NCI-H1694 treated with DMSO at 0.1 percent for 48 hours (cell line): ENCODE results near the gene MPC2.
"Not testable (repeated sequence)": the region's sequence is repeated elsewhere in the genome, so short reads cannot be mapped to it uniquely, and the experiment has no call there.

Source experiments
- DNase-seq: peaks from one replicate; lab custom pipeline; 2025; lab: John Stamatoyannopoulos, UW

Gene MPC2

DNA sequence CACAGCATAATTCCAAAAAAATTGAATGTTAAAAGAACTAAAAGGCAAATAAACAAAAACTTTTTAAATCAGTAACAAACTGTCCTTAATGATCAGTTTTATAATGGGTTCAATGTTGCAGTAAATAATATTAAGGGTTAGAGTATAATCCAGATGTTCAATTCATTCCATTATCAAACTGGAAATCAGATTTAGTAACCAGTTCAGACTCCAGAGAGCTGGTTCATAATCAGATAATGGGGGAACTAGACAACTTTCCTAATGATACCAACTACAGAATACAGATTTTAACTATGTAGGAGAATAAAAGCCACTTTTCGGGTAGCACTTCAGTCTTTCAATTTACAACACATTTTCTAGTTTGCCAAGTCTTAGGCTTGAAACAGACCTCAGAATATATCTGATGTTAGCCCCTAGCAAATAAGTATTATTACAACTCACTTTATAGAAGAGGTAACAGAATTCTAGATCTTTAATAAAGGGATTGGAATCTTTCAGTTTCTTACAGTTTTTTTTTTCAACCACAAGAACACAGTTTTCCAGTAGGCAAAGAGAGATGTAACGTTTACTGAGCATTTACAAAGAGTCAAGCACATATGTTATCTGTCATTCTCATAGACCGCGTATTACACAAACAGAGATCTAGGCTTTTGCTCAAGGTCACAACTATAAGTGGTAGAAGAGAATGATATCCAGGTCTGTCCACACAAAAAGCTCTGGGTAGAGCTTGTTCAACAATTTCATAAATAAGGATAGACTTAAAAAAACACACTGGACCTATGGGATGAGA is 2.3 kb downstream of the MPC2 start:
- DNase-seq: peak; percentile 13

DNA sequence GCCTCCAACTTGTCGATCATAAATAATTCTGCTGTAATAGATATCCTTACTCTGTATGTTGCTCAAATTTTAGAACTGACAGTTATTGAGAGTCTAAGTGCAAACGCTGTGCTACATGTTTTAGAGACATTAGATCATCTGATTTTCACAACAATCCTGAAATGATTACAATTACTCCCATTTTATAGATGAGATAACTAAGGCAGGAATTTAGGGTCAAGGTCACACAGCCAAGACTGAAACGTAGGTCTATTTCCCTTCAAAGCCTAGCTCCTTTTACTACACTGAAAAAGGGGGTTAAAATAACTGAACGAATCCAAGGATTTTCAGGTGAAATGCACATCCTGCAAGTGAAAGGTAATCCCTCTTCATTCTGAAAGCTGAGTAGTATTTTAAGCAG is 3.1 kb downstream of the MPC2 start:
- DNase-seq: no peak

DNA sequence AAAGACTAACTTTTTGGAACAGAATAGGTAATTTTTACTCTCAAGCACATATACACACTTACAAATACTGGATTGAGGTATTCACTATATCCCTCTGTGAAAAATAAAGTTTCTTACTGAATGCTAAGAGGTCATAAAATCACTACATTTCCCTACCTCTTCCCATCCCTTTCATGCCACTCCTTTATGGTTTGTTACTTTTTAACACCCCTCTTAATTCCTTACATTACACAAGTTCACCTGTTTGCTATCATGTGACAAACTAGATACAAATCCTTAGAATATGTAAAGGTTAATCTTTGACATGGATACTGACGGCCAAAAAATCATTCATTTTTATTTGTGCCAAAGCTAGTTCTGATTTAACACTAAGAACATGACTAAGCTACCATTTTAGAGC is 7.1 kb downstream of the MPC2 start:
- no peak for DNase-seq

DNA sequence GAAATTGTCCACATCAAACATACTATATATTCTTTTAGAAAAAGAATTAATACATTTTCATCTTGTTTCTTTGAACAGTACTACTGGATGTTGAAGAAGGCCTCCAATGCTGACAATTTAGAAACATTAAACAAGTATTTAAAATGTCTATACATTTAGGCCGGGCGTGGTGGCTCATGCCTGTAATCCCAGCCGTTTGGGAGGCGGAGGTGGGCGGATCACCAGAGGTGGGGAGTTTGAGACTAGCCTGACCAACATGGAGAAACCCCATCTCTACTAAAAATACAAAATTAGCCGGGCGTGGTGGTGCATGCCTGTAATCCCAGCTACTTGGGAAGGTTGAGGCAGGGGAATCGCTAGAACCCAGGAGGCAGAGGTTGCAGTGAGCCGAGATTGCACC is 8.0 kb downstream of the MPC2 start:
- DNase-seq: not testable (repeated sequence)

DNA sequence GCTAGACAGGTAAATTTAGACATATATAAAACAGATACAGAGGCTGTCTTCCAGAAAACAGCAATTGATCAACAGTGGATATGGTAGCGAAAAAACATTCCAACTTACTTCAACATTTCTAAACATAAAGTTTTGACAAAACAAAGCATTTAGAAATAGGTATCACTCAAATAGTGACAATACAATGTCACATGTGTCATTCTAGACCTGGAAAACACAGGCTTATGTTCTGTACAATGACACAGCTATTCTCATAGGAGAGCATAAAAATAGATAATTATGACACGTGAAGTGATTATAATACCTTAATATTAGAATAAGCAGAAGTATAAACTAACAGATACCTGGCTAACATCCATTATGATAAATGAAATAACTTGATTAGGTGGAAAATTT is 8.4 kb downstream of the MPC2 start:
- DNase-seq: no peak

DNA sequence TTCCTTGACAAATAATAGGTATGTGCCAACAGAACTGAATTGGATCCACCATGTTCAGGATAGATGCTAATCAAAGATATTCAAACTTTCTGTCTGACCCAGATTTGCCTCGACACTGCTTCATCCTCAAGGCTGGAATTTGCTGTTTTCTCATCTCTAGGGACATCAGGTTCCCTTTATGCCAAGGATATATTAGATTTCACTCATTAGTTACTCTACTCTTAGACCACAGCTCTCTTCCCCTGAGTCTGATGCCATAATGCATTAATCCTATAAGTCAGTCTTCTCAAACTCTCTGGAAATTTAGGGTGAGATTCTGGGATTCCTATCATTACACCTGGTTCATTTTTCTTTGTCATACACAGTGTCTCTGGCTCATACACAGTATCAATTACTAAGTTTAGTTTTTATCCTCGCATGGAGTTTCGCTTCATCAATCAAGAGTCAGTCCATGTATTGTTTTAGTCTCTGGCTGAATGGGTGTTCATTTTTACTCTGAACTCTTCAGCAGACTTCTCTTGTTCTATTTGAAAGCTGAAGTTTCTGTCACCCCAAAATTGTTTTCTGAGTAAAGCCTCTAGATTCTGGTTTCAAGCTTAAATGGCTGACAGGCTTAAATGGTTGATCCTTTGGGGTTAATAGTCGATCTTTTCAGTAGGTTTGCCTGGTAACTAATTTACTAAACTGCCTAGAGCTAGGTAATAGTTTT is 9.7 kb downstream of the MPC2 start:
- no peak for DNase-seq

DNA sequence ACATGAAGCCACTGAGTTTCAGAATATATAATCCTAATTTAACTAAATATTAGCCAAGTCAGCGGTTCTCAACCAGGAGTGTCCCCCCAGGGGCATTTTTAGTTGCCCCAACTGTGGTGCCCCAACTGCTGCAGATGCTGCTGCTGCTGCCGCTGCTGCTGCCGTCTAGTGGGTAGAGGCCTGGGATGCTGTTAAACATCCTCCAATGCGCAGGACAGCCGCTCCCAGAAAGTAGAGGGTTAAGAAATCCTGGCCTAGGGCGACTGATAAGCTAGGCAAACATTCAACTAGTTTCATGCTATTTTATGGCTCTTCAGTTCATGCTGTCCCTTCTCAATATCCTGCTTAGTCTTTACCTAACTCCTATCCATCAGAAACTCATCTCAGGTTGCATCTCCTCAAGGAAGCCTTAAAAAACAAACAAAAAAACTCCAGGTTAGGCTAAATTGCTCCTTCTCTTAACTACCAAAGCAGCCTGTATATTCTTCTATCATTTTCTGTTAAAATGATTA is 10.3 kb downstream of the MPC2 start:
- no peak for DNase-seq

DNA sequence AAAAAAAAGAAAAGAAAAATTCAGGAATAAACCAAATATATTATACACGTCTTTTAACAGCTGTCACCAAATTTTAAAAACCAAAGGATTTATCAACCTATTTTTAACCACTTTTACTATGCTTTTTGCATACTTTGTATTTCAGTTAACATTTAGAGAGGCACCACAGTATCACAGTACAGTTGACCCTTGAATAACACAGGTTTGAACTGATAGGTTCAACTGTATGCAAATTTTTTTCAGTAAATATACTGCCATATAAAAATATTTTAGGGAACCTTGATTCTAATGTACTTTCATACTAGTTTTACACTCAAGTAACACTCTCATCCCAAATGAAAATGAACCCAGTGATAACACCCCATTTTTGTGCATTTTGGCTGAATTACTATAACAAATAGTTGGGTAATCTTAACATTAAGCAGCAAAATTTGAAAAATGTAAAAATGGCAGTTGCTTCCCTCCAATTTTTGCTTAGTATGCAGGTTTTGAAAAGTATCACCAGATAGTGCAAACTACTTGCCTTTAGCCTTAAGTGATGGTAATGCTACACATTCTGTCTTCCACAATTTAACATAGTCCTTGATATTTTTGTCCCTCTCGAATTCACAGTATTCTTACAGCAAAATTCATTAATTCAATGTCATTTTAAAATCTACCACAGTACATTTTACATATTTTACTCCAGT is 12.2 kb downstream of the MPC2 start:
- no peak for DNase-seq

DNA sequence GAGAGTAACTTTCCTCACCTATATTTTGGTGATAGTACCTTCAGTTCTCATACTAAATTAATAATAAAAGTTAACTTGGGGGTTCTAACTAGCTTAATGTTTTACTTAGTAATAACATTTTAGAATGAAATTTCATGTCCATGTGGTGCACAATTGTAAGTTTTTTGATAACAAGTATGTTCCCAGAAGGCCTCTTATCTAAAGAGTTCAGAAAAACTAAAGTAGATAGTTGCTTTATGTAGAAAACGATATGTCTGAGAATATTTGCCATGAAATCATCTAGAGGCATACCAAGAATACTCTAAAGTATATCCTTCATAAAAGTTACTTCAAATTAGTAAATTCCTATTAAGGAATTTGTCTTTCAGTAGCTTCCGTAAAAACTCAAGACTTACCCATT is 12.8 kb downstream of the MPC2 start:
- no peak for DNase-seq

DNA sequence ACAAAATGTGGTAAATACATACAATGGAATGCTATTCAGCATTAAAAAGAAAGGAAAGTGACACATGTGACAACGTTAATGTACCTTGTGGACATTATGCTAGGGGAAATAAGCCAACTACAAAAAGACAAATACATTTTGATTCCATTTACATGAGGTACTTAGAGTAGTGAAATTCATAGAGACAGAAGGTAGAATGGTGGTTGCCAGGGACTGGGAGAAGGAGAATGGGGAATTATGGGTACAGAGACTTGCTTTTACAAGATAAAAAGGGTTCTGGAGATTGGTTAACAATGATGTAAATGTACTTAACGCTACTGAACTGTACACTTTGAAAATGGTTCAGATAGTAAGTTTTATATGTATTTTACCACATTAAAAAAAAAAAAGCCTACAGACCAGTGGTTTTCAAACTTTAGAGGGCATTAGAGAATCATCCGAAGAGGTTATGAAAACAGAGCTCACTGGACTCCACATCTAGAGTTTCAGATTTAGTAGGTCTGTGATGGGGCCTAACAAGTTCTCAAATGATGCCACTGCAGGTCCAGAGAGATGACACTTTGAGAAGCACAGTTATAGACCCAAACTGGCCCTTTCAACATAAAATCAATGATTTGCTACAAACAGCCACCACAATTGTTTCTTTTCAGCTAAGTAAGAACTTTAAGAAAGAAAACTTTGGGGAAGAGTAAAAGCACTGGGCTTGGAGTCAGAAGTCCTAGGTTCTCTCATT is 13.4 kb downstream of the MPC2 start:
- no peak for DNase-seq

DNA sequence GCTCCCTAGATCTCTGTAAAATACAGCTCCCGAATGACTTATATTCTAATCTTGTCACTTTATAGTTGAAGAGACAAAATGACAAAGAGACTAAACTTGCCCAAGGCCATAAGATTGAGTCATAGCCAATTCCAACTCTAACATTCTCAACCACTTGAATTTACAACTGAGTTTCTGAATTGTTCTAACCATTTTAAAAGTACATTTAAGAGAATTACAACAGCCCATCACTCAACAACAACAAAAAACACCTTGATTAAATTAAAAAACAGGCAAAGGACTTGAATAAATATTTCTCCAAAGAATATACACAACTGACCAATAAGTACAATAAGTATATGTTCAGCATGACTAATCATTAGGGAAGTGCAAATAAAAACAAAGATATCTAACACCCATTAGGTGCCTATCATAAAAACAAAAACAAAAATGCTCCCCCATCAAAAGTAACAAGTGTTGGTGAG is 14.2 kb downstream of the MPC2 start:
- no peak for DNase-seq

DNA sequence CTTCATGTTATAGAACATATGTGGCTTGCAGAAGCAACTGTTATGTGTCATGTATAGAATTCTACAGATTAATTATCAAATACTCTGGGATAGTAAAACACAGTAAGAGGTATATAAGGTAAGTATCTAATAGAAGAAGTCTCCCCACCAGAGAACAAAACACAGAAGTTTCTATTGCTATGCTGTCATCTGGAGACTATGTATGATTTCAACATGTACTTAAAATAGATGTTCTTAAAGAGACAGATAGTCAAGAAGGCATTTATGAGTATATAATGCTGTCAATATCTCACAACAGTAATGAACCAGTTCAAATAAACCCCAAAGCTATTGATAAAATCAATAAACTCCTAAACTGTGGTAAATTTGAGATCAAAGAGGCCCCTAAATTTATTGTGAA is 14.8 kb downstream of the MPC2 start:
- no peak for DNase-seq

DNA sequence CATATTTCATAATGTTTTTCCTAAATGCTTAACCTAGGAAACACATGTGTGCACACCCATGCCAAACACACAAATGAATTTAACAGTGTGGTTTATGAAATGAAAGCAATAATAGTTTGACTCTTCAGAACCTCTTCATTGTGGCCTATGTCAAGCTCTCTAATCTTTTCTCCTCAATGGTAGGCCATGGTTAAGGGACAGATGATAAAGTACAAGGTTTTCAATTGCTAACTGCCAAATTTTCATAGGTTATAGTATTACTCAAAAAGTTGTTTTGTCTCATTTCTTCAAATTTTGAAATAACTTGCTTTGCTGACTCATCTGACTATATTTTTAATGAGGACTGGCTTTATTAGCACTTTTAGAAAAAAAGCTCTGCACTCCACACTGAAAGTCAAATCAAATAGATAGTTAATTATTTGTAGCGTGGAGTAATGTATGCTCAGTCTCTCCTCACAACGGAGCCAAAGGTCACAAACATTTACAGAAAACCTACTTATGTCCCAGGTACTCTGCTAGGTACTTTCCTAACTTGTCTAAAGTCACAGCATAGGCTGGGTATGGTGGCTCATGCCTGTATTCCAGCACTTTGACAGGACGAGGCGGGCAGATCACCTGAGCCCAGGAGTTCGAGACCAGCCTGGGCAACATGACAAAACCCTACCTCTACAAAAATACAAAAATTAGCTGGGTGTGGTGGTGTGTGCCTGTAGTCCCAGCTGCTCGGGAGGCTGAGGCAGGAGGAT is 19.9 kb downstream of the MPC2 start:
- no peak for DNase-seq

DNA sequence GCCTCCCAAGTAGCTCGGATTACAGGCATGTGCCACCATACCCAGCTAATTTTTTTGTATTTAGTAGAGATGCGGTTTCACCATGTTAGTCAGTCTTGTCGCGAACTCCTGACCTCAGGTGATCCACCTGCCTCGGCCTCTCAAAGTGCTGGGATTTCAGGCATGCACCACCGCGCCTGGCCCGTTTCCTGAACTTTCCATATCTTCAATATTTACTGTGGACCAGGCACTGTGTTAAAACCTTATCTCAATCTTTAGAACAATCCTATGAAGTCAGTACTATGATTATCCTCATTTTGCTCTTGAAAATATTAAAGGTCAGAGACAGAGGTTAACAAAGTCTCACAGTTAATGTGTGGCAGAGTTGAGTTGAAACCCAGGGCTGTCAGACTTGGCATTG is 21.3 kb downstream of the MPC2 start:
- no peak for DNase-seq

DNA sequence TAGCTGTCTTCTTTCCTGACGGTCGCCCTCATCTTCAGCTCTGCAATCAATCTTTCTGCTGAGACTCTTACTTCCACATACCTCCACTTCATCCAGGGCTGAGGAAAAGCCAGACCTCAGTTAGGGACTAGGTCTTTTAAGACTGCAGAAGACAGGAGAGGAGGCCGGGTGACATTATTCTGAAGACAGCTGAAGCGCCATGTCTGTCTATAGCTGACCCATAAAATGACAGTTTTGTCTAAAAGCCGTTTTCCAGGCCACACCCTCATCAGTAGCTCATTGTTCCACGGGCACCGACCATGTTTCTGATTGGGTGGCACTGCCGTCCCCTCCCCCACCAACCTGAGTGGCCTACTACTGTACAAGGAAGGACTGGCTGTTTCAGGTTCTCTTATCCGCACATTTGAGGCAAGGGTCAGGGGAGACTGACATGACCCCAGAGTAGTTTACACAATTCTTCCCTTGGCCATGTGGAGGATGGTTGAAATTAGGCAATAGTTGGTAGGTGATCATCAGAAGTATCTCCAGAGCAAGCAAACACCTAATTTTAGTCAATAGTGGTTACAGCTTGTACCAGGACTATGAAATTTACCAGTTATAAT is 22.9 kb downstream of the MPC2 start, which contains the start of gene ADCY10:
Gene ADCY10, minus strand, starts transcription at position 240 of the 602 bp plus-strand sequence. CDS start 8,994 bp downstream, outside the sequence.
- no peak for DNase-seq

DNA sequence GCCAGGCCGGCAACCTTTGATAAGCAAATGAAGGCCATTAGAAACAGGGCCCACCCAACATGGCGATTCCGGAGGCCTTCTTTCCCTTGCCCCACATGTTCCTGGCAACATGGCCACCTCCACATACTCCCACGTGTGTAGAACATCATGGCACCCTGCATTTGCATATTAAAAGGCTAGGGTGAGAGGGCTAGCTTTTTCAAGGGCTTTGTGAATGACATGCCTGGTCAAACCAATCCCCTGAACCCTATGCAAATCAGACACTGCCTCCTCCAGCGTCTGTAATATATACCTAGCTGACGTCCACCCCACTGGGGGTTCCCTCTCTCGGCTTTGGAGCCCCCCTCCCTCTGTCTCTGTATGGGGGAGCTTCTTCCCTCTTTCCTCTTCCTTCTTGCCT is 24.6 kb downstream of the MPC2 start:
- no peak for DNase-seq

DNA sequence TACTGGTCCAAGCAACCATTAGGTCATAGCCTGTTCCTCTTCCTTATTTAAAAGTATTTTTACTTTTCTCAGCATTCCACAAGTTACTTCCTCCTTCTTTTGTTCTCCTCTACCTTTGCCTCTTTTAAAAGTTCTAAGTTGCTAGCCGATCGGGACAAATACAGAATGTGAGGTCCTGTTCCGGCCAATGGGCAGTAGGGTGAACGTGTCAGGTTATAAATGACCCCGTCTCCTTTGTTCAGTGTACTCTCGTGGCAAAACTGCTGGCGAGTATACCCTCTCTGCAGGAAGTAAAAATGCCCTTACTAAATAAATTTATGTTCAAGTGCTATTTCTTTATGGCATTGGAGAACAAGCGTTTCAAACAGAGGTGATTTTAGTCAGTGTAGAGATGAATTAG is 25.5 kb downstream of the MPC2 start:
- DNase-seq: no peak

DNA sequence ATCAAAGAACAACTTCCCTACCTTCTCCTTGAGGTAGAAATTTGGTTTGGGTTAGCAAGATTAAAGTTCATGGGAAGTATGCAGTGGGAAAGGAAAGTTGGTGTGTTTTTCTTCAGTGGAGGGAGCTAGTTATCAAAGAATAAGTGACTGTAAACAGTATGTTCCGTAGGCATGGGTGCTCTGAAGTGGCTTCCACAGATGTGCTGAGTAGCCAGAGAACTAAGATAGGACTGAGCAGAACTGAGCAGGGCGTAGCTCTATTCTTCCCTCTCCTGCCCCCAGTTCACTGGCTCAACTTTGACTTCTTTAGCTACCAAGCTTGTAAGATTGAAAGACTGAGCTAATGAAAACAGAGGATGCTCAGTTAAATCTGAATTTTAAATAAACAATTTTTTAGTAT is 26.3 kb downstream of the MPC2 start:
- no peak for DNase-seq

DNA sequence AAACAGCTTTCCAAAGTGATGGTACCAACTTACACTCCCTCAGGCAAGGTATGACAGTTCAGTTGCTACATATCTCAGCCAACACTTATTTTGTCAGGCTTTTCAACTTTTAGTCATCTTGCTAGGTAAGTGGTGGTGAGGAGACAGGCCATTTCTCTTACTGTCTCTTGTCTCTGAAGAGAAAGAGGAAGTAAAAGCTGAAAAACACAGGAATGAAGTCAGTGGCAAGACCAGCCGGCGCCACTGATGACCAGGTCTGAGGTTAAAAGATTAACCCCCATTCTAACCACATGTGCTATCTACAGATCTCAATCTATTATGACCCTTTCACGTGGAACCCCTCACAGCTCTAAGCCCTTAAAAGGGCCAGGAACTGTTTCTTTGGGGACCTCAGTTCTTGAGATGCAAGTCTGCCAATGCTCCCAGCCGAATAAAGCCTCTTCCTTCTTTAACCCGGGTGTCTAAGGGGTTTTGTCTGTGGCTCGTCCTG is 27.1 kb downstream of the MPC2 start:
- DNase-seq: no peak

DNA sequence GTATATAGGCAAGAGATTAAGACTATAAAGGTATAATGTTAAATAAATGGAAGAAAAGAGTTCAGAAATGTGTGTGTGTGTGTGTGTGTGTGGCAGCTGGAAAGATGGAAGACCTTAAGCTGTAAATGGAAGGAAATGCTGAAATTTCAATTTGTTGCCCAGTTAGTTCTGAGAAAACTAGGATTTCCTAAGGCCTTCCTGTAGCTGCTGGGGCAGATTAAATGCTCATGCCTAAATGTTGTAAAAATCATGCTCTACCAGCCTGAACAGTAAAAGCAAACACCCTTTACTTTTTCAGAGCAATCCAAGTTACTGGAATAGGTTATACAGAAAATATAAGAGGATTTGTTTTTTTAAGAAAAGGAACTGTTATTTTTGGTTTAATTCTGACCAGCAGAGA is 31.2 kb downstream of the MPC2 start:
- DNase-seq: no peak

DNA sequence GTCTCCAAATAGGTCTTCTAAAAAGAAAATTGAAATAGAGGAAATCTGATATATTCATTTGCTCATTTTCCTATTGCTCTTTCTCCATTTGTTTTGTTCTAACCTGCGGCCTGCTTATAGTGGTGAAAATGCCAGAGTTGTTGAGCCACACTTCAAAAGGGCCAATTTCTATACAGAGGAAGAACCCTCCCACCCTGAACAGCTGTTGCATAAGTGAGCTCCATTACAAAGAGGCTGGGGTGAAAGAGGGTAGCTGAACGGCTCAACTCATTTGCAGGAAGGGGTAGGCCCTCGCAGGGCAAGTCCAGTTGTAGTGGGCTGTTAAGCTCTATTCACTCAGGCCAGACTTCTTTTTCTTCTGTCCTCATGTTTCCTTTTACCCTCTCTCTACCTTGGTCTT is 31.7 kb downstream of the MPC2 start:
- no peak for DNase-seq
